HepG2 (cell line): ENCODE results near the gene MRM3. TPM values are rescaled to one million over a fixed set of nuclear protein-coding genes. Genes with fewer than 3 reads are reported as not detected.

Source experiments
- ATAC-seq: fragments of 200-7000 bp; cut with Tn5 transposase; 3 replicates; pipeline ENCODE4 v1.9.1; 2020; ENCODE audit warnings: mild to moderate bottlenecking, moderate library complexity
- BruUV-seq: library from RNA; stranded (reverse); fragments of 400-500 nt; replicated peaks from 2 replicates; lab custom pipeline; 2021; lab: Mats Ljungman, UMichigan
- CTCF ChIA-PET: fragments of 300-600 bp; formaldehyde crosslinking; extraction: SDS; loops from one replicate; lab custom pipeline; 2021; ENCODE audit warnings: low total read pairs, inconsistent platforms, low intra/inter-chr PET ratio; lab: Yijun Ruan, JAX
- POLR2A ChIA-PET: fragments of 350-600 bp; sonication (Branson Sonifier 250); formaldehyde crosslinking; loops from one replicate; lab custom pipeline; 2020; ENCODE audit warnings: antibody characterized with exemption, inconsistent platforms; lab: Yijun Ruan, JAX
- DNase-seq: peaks from one replicate; pipeline ENCODE4 v3.0.0-alpha.2; 2015; ENCODE audit warnings: low spot score
- FAIRE-seq: peaks from 3 replicates; lab custom pipeline; 2011; peaks lifted over from hg19 to GRCh38; lab: Jason Lieb, UNC
- H2AFZ ChIP-seq: one replicate; pipeline ENCODE4 v1.6.1; 2011; ENCODE audit warnings: low read length, inconsistent platforms
- H3K27ac ChIP-seq: fragments of 300-600 bp; 3 replicates; pipeline ENCODE4 v1.8.0; 2011; ENCODE audit warnings: mixed run types, mild to moderate bottlenecking, mixed read lengths, low read length, inconsistent platforms; ENCODE audit not compliant: insufficient read depth; ENCODE audit errors: extremely low read length
- H3K27me3 ChIP-seq, 2 experiments: fragments of 200-600 bp in 1 of 2; 2 replicates in 1 of 2; 3 replicates in 1 of 2; pipeline versions ENCODE4 v1.6.0 to v1.8.0; 2011; ENCODE audit warnings: low read length in 2 of 2, mild to moderate bottlenecking in 2 of 2, moderate library complexity in 2 of 2, inconsistent platforms in 1 of 2; ENCODE audit not compliant: insufficient read depth in 2 of 2, control insufficient read depth in 1 of 2
- H3K36me3 ChIP-seq, 2 experiments: fragments of 200-600 bp in 1 of 2; replicated peaks in 1 of 2; 2 replicates in 1 of 2; 3 replicates in 1 of 2; pipeline versions ENCODE4 v1.5.1 to v1.8.0; 2011; ENCODE audit warnings: low read length in 2 of 2, inconsistent platforms in 1 of 2; ENCODE audit not compliant: insufficient read depth in 2 of 2, control insufficient read depth in 1 of 2
- H3K4me1 ChIP-seq: 2 replicates; pipeline ENCODE4 v1.5.1; 2012; ENCODE audit warnings: low read length, inconsistent platforms; ENCODE audit not compliant: insufficient read depth
- H3K4me2 ChIP-seq: 2 replicates; pipeline ENCODE4 v1.6.0; 2011; ENCODE audit warnings: low read depth, low read length, inconsistent platforms
- H3K4me3 ChIP-seq, 3 experiments: fragments of 200-600 bp in 1 of 3; sonication (generic), shearing (Covaris generic) in 1 of 3; replicated peaks in 1 of 3; 2 replicates each; pipeline ENCODE4 v1.5.1; 2011 to 2016; ENCODE audit warnings: low read length in 3 of 3, inconsistent platforms in 2 of 3, low read depth in 2 of 3, mild to moderate bottlenecking in 2 of 3, control low read depth in 1 of 3, mixed read lengths in 1 of 3; ENCODE audit not compliant: insufficient read depth in 1 of 3
- H3K79me2 ChIP-seq: one replicate; pipeline ENCODE4 v1.6.1; 2011; ENCODE audit warnings: low read length, inconsistent platforms; ENCODE audit not compliant: insufficient read depth
- H3K9ac ChIP-seq: 2 replicates; pipeline ENCODE4 v1.6.0; 2011; ENCODE audit warnings: mild to moderate bottlenecking, low read depth, low read length, inconsistent platforms; ENCODE audit not compliant: insufficient read depth
- H3K9me3 ChIP-seq: 2 replicates; pipeline ENCODE4 v1.5.1; 2012; ENCODE audit warnings: mild to moderate bottlenecking, low read length
- H4K20me1 ChIP-seq: 2 replicates; pipeline ENCODE4 v1.6.0; 2011; ENCODE audit warnings: inconsistent platforms, mild to moderate bottlenecking, low read length, moderate library complexity; ENCODE audit not compliant: insufficient read depth
- ATAD3A ChIP-seq: sonication (generic); formaldehyde crosslinking; IDR thresholded peaks from 2 replicates; pipeline ENCODE4 v1.4.0; 2020; ENCODE audit warnings: missing genetic modification reagents
- DZIP1 ChIP-seq: sonication (generic); formaldehyde crosslinking; IDR thresholded peaks from 2 replicates; pipeline ENCODE4 v1.5.0; 2020; ENCODE audit warnings: mild to moderate bottlenecking, missing genetic modification reagents
- HDAC6 ChIP-seq: fragments of 200-600 bp; sonication (generic); IDR thresholded peaks from 2 replicates; pipeline ENCODE4 v1.7.0; 2017; ENCODE audit warnings: mild to moderate bottlenecking, antibody characterized with exemption, low read length, low read depth
- MTF2 ChIP-seq: sonication (generic); formaldehyde crosslinking; IDR thresholded peaks from 2 replicates; pipeline ENCODE4 v1.5.0; 2020; ENCODE audit warnings: missing genetic modification reagents, borderline replicate concordance
- NR2F1 ChIP-seq, 2 experiments: fragments of 450-650 bp in 1 of 2; formaldehyde crosslinking in 1 of 2; IDR thresholded peaks; 2 replicates each; pipeline versions ENCODE4 v1.5.0 to v1.6.1; 2016 to 2020; ENCODE audit warnings: mild to moderate bottlenecking in 1 of 2, missing compliant biosample characterization in 1 of 2, missing genetic modification reagents in 1 of 2, moderate library complexity in 1 of 2
- POLR2A ChIP-seq, 2 experiments: IDR thresholded peaks; 2 replicates each; pipeline ENCODE4 v1.6.1; 2011; ENCODE audit warnings: low read depth in 2 of 2, low read length in 2 of 2, mild to moderate bottlenecking in 1 of 2, moderate library complexity in 1 of 2; ENCODE audit not compliant: insufficient read depth in 1 of 2
- RNF2 ChIP-seq: fragments of 450-650 bp; conservative IDR thresholded peaks from 2 replicates; pipeline ENCODE4 v1.6.1; 2016; ENCODE audit warnings: low read depth
- ZBTB7A ChIP-seq: sonication (generic); formaldehyde crosslinking; IDR thresholded peaks from 2 replicates; pipeline ENCODE4 v1.8.0; 2022; ENCODE audit warnings: mild to moderate bottlenecking, missing genetic modification reagents
- ZBTB8A ChIP-seq: sonication (generic); formaldehyde crosslinking; IDR thresholded peaks from 2 replicates; pipeline ENCODE4 v1.4.0; 2020; ENCODE audit warnings: mild to moderate bottlenecking, low read depth, missing genetic modification reagents, borderline replicate concordance
- ZNF205 ChIP-seq: IDR thresholded peaks from 2 replicates; pipeline ENCODE4 v1.6.1; 2018; ENCODE audit warnings: missing biosample characterization, missing genetic modification reagents
- ZNF367 ChIP-seq: sonication (generic); formaldehyde crosslinking; IDR thresholded peaks from 2 replicates; pipeline ENCODE4 v1.4.0; 2020; ENCODE audit warnings: missing genetic modification reagents, borderline replicate concordance
- ZNF607 ChIP-seq: sonication (generic); formaldehyde crosslinking; IDR thresholded peaks from 2 replicates; pipeline ENCODE4 v1.5.1; 2020; ENCODE audit warnings: missing genetic modification reagents, mild to moderate bottlenecking, borderline replicate concordance
- ZNF629 ChIP-seq: sonication (generic); formaldehyde crosslinking; conservative IDR thresholded peaks from 2 replicates; pipeline ENCODE4 v1.5.0; 2020; ENCODE audit warnings: missing genetic modification reagents
- ZSCAN30 ChIP-seq: sonication (generic); formaldehyde crosslinking; IDR thresholded peaks from 2 replicates; pipeline ENCODE4 v1.5.0; 2020; ENCODE audit warnings: mild to moderate bottlenecking, missing genetic modification reagents
- WGBS: methylation state at CpG from one replicate; pipeline ENCODE4 v1.1.6; 2017; ENCODE audit warnings: low lambda C conversion rate; 5-methylcytosine and 5-hydroxymethylcytosine counted together
- in situ Hi-C: cut with HindIII; loops from 2 replicates; pipeline ENCODE4 v1.10.0; 2017; ENCODE audit warnings: low pct_unique_long_range_greater_than_20kb; ENCODE audit not compliant: extremely low pct_ligation_motif_present
- intact Hi-C: fragments of 100-400 bp; cut with micrococcal nuclease; formaldehyde crosslinking; loops from one replicate; pipeline ENCODE4 v1.10.0; 2022; ENCODE audit not compliant: unreplicated experiment
- polyA plus RNA-seq, 8 experiments: library from polyadenylated mRNA; depleted of rRNA in 3 of 8; stranded (reverse) in 7 of 8; unstranded in 1 of 8; fragments of >200 nt; fragmentation: Illumina TruSeq in 4 of 8; extraction: Trizol in 4 of 8; gene quantifications; 2 replicates each; pipeline versions ENCODE4 v1.2.1 to v1.2.3, GENCODE V29; 2011 to 2016; ENCODE audit warnings: low read depth in 4 of 8, missing spikeins in 1 of 8, mixed read lengths in 1 of 8; ENCODE audit not compliant: insufficient read depth in 1 of 8
- total RNA-seq, 5 experiments: library from RNA; depleted of rRNA; stranded (reverse); fragments of >200 nt; fragmentation: Illumina TruSeq; extraction: Trizol; gene quantifications; 2 replicates each; pipeline ENCODE4 v1.2.3, GENCODE V29; 2016; ENCODE audit warnings: low read depth in 1 of 5
- TF ChIP-seq, protein P1 (sequence below): sonication (generic); formaldehyde crosslinking; IDR thresholded peaks from 2 replicates; pipeline ENCODE4 v1.4.0; 2020; ENCODE audit warnings: missing genetic modification reagents, low read depth, mild to moderate bottlenecking, borderline replicate concordance
- TF ChIP-seq, protein P2 (sequence below): sonication (generic); formaldehyde crosslinking; IDR thresholded peaks from 2 replicates; pipeline ENCODE4 v1.5.0; 2020; ENCODE audit warnings: mild to moderate bottlenecking, missing genetic modification reagents, borderline replicate concordance
- TF ChIP-seq, protein P3 (sequence below): IDR thresholded peaks from 2 replicates; pipeline ENCODE4 v1.6.1; 2016; ENCODE audit warnings: missing compliant biosample characterization, missing genetic modification reagents, borderline replicate concordance

Gene MRM3
- total and polyA plus RNA-seq, 2 of the 13 experiments (the other 11 are each of a cell fraction or from before 2014, with no cell fraction given): 12.3 to 25.5 TPM

GRCh38 chr17:838486-838885, 56.3 kb downstream of the MRM3 start:
- H3K4me3 ChIP-seq: no peak overlapping the region
- no peaks in the 10 kb centered on the region for H4K20me1 ChIP-seq
- H3K4me2 ChIP-seq: no peak overlapping the region
- BruUV-seq: no TSS peak
- intact Hi-C loops: no loop called here
- ATAC-seq: no peak
- H3K27ac ChIP-seq: no peak overlapping the region
- TF ChIP-seq, protein P1, sequence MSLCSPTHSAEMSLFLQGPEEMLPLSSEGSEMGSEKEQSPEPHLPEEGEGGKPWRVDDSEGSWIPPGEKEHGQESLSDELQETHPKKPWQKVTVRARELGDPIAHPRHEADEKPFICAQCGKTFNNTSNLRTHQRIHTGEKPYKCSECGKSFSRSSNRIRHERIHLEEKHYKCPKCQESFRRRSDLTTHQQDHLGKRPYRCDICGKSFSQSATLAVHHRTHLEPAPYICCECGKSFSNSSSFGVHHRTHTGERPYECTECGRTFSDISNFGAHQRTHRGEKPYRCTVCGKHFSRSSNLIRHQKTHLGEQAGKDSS (CRISPR knock-in tag): no peak
- no peak for TF ChIP-seq NR2F1 (CRISPR knock-in tag; IDR thresholded peaks at IDR 0.05)
- TF ChIP-seq ZNF205: no peak
- TF ChIP-seq ZBTB8A (CRISPR knock-in tag): no peak
- no peak for TF ChIP-seq ZNF629
- no peak for TF ChIP-seq ZSCAN30 (CRISPR knock-in tag)
- no peak for TF ChIP-seq RNF2
- TF ChIP-seq ATAD3A (CRISPR knock-in tag): no peak
- TF ChIP-seq ZNF367 (CRISPR knock-in tag): no peak
- no peak for TF ChIP-seq DZIP1
- TF ChIP-seq MTF2 (CRISPR knock-in tag): no peak
- TF ChIP-seq HDAC6: no peak
- TF ChIP-seq ZNF607 (CRISPR knock-in tag): no peak
- no peak for TF ChIP-seq POLR2A (IDR thresholded peaks at IDR 0.05; ENCODE audit: insufficient read depth in 1 of 2, low read depth in 2 of 2, low read length in 2 of 2)
- TF ChIP-seq, protein P2, sequence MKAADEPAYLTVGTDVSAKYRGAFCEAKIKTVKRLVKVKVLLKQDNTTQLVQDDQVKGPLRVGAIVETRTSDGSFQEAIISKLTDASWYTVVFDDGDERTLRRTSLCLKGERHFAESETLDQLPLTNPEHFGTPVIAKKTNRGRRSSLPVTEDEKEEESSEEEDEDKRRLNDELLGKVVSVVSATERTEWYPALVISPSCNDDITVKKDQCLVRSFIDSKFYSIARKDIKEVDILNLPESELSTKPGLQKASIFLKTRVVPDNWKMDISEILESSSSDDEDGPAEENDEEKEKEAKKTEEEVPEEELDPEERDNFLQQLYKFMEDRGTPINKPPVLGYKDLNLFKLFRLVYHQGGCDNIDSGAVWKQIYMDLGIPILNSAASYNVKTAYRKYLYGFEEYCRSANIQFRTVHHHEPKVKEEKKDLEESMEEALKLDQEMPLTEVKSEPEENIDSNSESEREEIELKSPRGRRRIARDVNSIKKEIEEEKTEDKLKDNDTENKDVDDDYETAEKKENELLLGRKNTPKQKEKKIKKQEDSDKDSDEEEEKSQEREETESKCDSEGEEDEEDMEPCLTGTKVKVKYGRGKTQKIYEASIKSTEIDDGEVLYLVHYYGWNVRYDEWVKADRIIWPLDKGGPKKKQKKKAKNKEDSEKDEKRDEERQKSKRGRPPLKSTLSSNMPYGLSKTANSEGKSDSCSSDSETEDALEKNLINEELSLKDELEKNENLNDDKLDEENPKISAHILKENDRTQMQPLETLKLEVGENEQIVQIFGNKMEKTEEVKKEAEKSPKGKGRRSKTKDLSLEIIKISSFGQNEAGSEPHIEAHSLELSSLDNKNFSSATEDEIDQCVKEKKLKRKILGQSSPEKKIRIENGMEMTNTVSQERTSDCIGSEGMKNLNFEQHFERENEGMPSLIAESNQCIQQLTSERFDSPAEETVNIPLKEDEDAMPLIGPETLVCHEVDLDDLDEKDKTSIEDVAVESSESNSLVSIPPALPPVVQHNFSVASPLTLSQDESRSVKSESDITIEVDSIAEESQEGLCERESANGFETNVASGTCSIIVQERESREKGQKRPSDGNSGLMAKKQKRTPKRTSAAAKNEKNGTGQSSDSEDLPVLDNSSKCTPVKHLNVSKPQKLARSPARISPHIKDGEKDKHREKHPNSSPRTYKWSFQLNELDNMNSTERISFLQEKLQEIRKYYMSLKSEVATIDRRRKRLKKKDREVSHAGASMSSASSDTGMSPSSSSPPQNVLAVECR (CRISPR knock-in tag): no peak
- no peak for TF ChIP-seq ZBTB7A (CRISPR knock-in tag)
- TF ChIP-seq, protein P3, sequence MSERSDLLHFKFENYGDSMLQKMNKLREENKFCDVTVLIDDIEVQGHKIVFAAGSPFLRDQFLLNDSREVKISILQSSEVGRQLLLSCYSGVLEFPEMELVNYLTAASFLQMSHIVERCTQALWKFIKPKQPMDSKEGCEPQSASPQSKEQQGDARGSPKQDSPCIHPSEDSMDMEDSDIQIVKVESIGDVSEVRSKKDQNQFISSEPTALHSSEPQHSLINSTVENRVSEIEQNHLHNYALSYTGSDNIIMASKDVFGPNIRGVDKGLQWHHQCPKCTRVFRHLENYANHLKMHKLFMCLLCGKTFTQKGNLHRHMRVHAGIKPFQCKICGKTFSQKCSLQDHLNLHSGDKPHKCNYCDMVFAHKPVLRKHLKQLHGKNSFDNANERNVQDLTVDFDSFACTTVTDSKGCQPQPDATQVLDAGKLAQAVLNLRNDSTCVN: no peak
- TF ChIP-seq, all 625 proteins: peak for 0
- in situ Hi-C loops: no loop called here
- no peaks in the 10 kb centered on the region for H3K79me2 ChIP-seq
- peaks cover 0 to 1% of the 10 kb centered on the region in 2 experiments; a peak in 2 of 5 replicates for H3K36me3 ChIP-seq
- POLR2A ChIA-PET: no interaction called here
- no peaks in the 10 kb centered on the region for H3K9me3 ChIP-seq
- CTCF ChIA-PET: no interaction called here
- WGBS: 93% methylated on average over 11 of the region's 11 CpGs
- no peak overlapping the region for H3K9ac ChIP-seq
- no peaks in the 10 kb centered on the region for H3K27me3 ChIP-seq
- no peaks in the 10 kb centered on the region for H3K4me1 ChIP-seq
- no peak overlapping the region for H2AFZ ChIP-seq
- DNase-seq (no peak), FAIRE-seq (no peak)
